Gastroesophageal sphincter (tissue), 3 donors: Measurements from ENCODE around the gene BAK1.

Experiments
- POLR2A ChIP-seq, 2 donors: fragments of 450-650 bp; IDR thresholded peaks; one replicate each; pipeline ENCODE4 v1.6.1; 2017; ENCODE audit warnings: antibody characterized with exemption in 2 of 2, mild to moderate bottlenecking in 2 of 2, moderate library complexity in 1 of 2
- TF ChIP-seq, protein P1 (sequence below), 4 experiments: fragments of 200-600 bp in 2 of 4; fragments of 450-650 bp in 2 of 4; sonication (generic) in 1 of 4; IDR thresholded peaks; one replicate each; pipeline ENCODE4 v1.5.1; 2017 to 2019; ENCODE audit warnings: antibody characterized with exemption in 4 of 4, mild to moderate bottlenecking in 2 of 4, moderate library complexity in 2 of 4

DNA sequence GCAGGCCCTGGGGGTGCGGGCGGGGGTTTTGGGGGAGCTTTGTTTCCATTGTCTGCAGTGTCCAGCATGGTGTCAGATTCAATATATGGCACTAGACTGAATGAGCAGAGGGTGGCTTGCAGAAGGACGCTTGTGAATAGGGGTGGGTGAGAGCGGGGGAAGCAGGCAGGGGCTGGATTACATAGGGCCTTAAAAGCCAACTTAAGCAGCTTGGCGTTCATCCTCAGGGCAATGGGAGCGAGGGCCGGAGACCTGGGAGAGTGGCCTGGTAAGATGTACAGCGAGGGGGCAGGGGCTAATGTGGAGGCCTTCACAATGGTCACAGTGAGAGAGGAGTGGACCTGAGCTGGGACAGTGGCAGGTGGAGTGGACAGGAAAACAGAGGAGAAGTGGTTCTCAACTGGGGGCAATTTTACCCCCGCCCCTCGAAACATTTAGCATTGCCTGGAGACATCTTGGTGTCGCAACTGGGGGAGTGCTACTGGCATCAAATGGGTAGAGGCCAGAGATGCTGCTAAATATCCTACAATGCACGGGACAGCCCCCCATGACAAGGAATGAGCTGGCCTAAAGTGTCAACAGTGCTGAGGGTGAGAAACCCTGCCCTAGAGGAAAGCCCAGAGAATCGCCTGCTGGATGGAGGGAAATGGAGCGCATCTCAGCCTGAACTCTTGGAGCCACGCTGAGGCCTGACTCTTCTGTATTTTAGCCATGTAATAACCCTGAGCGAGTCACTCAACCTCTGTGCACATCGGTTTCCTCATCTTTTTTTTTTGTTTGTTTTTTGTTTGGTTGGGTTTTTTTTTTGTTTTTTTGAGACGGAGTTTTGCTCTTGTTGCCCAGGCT is 15.1 kb upstream of the BAK1 start:
- TF ChIP-seq, protein P1, sequence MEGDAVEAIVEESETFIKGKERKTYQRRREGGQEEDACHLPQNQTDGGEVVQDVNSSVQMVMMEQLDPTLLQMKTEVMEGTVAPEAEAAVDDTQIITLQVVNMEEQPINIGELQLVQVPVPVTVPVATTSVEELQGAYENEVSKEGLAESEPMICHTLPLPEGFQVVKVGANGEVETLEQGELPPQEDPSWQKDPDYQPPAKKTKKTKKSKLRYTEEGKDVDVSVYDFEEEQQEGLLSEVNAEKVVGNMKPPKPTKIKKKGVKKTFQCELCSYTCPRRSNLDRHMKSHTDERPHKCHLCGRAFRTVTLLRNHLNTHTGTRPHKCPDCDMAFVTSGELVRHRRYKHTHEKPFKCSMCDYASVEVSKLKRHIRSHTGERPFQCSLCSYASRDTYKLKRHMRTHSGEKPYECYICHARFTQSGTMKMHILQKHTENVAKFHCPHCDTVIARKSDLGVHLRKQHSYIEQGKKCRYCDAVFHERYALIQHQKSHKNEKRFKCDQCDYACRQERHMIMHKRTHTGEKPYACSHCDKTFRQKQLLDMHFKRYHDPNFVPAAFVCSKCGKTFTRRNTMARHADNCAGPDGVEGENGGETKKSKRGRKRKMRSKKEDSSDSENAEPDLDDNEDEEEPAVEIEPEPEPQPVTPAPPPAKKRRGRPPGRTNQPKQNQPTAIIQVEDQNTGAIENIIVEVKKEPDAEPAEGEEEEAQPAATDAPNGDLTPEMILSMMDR (IDR thresholded peaks at IDR 0.05): no peak
- TF ChIP-seq POLR2A (IDR thresholded peaks at IDR 0.05): no peak
